Measurements from ENCODE around the gene ALKBH4.

- no peak for TF ChIP-seq CTCF (IDR thresholded peaks at IDR 0.05)
- no peak for TF ChIP-seq ZFX (IDR thresholded peaks at IDR 0.05; ENCODE audit: borderline replicate concordance)
Measured at GRCh38 chr7:102454468-102454867, 10.2 kb downstream of the ALKBH4 start.

Data from 22Rv1 (cell line).